Peyer's patch (tissue), 4 donors: ENCODE data around the gene KANSL2.
"Not testable (repeated sequence)": the region's sequence is repeated elsewhere in the genome, so short reads cannot be mapped to it uniquely, and the experiment has no call there.

Source experiments
- CTCF ChIP-seq, 6 experiments: fragments of 450-650 bp in 4 of 6; fragments of 200-600 bp in 2 of 6; sonication (generic) in 1 of 6; IDR thresholded peaks; one replicate each; pipeline ENCODE4 v1.5.1; 2017 to 2019; ENCODE audit warnings: antibody characterized with exemption in 6 of 6, mild to moderate bottlenecking in 3 of 6, moderate library complexity in 1 of 6
- POLR2A ChIP-seq, 2 donors: fragments of 450-650 bp; IDR thresholded peaks; one replicate each; pipeline ENCODE4 v1.5.1; 2017; ENCODE audit warnings: antibody characterized with exemption in 2 of 2, mild to moderate bottlenecking in 2 of 2, moderate library complexity in 2 of 2

GRCh38 chr12:48641752-48642555 is 40.1 kb downstream of the KANSL2 start:
- TF ChIP-seq CTCF, POLR2A (IDR thresholded peaks at IDR 0.05): not testable (repeated sequence)
